Endothelial cell of umbilical vein (primary cell): ENCODE measurements around the gene SLC44A4. TPM values are rescaled to one million over a fixed set of nuclear protein-coding genes. Genes with fewer than 3 reads are reported as not detected.

Experiments
- BruUV-seq: library from RNA; stranded (reverse); fragments of 400-500 nt; replicated peaks from 2 replicates; lab custom pipeline; 2021; lab: Mats Ljungman, UMichigan
- CTCF ChIA-PET: fragments of 300-600, 350-600 bp; sonication (Branson Sonifier 250); formaldehyde crosslinking; loops from one replicate; lab custom pipeline; 2021; ENCODE audit warnings: antibody characterized with exemption, inconsistent platforms; lab: Charles Lee
- POLR2A ChIA-PET: fragments of 300-600, 350-600 bp; sonication (Branson Sonifier 250); formaldehyde crosslinking; loops from one replicate; lab custom pipeline; 2021; ENCODE audit warnings: antibody characterized with exemption, inconsistent platforms; lab: Charles Lee
- DNase-seq: peaks from one replicate; pipeline ENCODE4 v3.0.0-alpha.2; 2011; ENCODE audit warnings: low read depth, low spot score
- FAIRE-seq: peaks from 2 replicates; lab custom pipeline; 2011; peaks lifted over from hg19 to GRCh38; lab: Jason Lieb, UNC
- H2AFZ ChIP-seq: 2 replicates; pipeline ENCODE4 v1.6.0; 2012; ENCODE audit warnings: low read depth, low read length, control low read depth, inconsistent platforms
- H3K27ac ChIP-seq: 2 replicates; pipeline ENCODE4 v1.5.1; 2011; ENCODE audit warnings: low read depth, mild to moderate bottlenecking, control low read depth, low read length, moderate library complexity; ENCODE audit not compliant: insufficient read depth
- H3K27me3 ChIP-seq, 2 experiments: 2 replicates each; pipeline versions ENCODE4 v1.6.0 to v1.6.1; 2011; ENCODE audit warnings: low read length in 2 of 2, mixed read lengths in 1 of 2; ENCODE audit not compliant: control insufficient read depth in 2 of 2, insufficient read depth in 2 of 2
- H3K36me3 ChIP-seq, 2 experiments: 2 replicates in 1 of 2; 3 replicates in 1 of 2; pipeline ENCODE4 v1.5.1; 2011; ENCODE audit warnings: low read length in 2 of 2, mild to moderate bottlenecking in 1 of 2, moderate library complexity in 1 of 2; ENCODE audit not compliant: control insufficient read depth in 2 of 2, insufficient read depth in 2 of 2; ENCODE audit errors: extremely low read depth in 1 of 2
- H3K4me1 ChIP-seq: 3 replicates; pipeline ENCODE4 v1.5.1; 2011; ENCODE audit warnings: mild to moderate bottlenecking, low read length; ENCODE audit not compliant: control insufficient read depth, insufficient read depth; ENCODE audit errors: extremely low read depth
- H3K4me2 ChIP-seq: 2 replicates; pipeline ENCODE4 v1.6.1; 2011; ENCODE audit warnings: low read length, control low read depth, mixed read lengths; ENCODE audit not compliant: insufficient read depth
- H3K4me3 ChIP-seq, 3 experiments: fragments of 200-600 bp in 1 of 3; sonication (generic), shearing (Covaris generic) in 1 of 3; replicated peaks in 1 of 3; 2 replicates each; pipeline ENCODE4 v1.5.1; 2011 to 2016; ENCODE audit warnings: control low read depth in 3 of 3, low read length in 3 of 3, mild to moderate bottlenecking in 2 of 3, inconsistent platforms in 1 of 3, low read depth in 1 of 3, moderate library complexity in 1 of 3; ENCODE audit not compliant: insufficient read depth in 1 of 3
- H3K79me2 ChIP-seq: 2 replicates; pipeline ENCODE4 v1.6.0; 2012; ENCODE audit warnings: low read length, inconsistent platforms; ENCODE audit not compliant: control insufficient read depth, insufficient read depth
- H3K9ac ChIP-seq: replicated peaks from 2 replicates; pipeline ENCODE3; 2011; ENCODE audit warnings: low read length, control low read depth; ENCODE audit not compliant: insufficient read depth; ENCODE audit errors: extremely low read depth
- H3K9me1 ChIP-seq: replicated peaks from 3 replicates; pipeline ENCODE4 v1.6.0; 2011; ENCODE audit warnings: mild to moderate bottlenecking, low read length; ENCODE audit not compliant: control insufficient read depth, insufficient read depth; ENCODE audit errors: extremely low read depth
- H3K9me3 ChIP-seq: replicated peaks from 2 replicates; pipeline ENCODE4 v1.5.1; 2012; ENCODE audit warnings: low read length, inconsistent platforms; ENCODE audit not compliant: control insufficient read depth, insufficient read depth
- H4K20me1 ChIP-seq: replicated peaks from 2 replicates; pipeline ENCODE3; 2011; ENCODE audit warnings: mild to moderate bottlenecking, low read length; ENCODE audit not compliant: control insufficient read depth, insufficient read depth; ENCODE audit errors: extremely low read depth
- EZH2 ChIP-seq: IDR thresholded peaks from 2 replicates; pipeline ENCODE4 v1.6.1; 2012; ENCODE audit warnings: borderline replicate concordance, low read depth, mild to moderate bottlenecking, moderate library complexity, low read length, inconsistent platforms; ENCODE audit not compliant: severe bottlenecking
- FOS ChIP-seq: IDR thresholded peaks from 2 replicates; pipeline ENCODE4 v1.6.1; 2011; ENCODE audit warnings: mild to moderate bottlenecking, low read length, moderate library complexity, borderline replicate concordance; ENCODE audit not compliant: insufficient read depth
- GATA2 ChIP-seq: IDR thresholded peaks from 2 replicates; pipeline ENCODE4 v1.7.0; 2011; ENCODE audit warnings: low read depth, mild to moderate bottlenecking, moderate library complexity, mixed read lengths, low read length; ENCODE audit not compliant: insufficient read length, insufficient read depth
- JUN ChIP-seq: IDR thresholded peaks from 2 replicates; pipeline ENCODE4 v1.6.1; 2011; ENCODE audit warnings: borderline replicate concordance, low read depth; ENCODE audit not compliant: insufficient read length, insufficient read depth
- MYC ChIP-seq: IDR thresholded peaks from one replicate; pipeline ENCODE4 v1.6.1; 2011; ENCODE audit warnings: mild to moderate bottlenecking, low read depth, low read length
- POLR2A ChIP-seq: IDR thresholded peaks from 2 replicates; pipeline ENCODE4 v1.6.1; 2012; ENCODE audit warnings: low read depth, mild to moderate bottlenecking, control low read depth, low read length
- POLR2AphosphoS5 ChIP-seq: IDR thresholded peaks from 2 replicates; pipeline ENCODE4 v1.6.1; 2012; ENCODE audit warnings: low read depth, mild to moderate bottlenecking, control low read depth, low read length, moderate library complexity; ENCODE audit not compliant: insufficient read depth
- dilution Hi-C: fragments of 300-500 bp; cut with MboI; formaldehyde crosslinking; loops from one replicate; pipeline ENCODE4 v1.15.0; 2019; ENCODE audit warnings: low sequenced_read_pairs; ENCODE audit not compliant: extremely low pct_ligation_motif_present
- intact Hi-C: fragments of 100-400 bp; cut with micrococcal nuclease; formaldehyde crosslinking; loops from one replicate; pipeline ENCODE4 v1.10.0; 2022
- polyA plus RNA-seq, 4 experiments: library from polyadenylated mRNA; depleted of rRNA in 3 of 4; stranded (reverse) in 3 of 4; unstranded in 1 of 4; fragments of >200 nt; gene quantifications; 2 replicates each; pipeline versions ENCODE4 v1.2.1 to v1.2.3, GENCODE V29; 2011 to 2012; ENCODE audit warnings: missing spikeins in 1 of 4
- total RNA-seq: library from RNA; stranded (reverse); gene quantifications from 2 replicates; pipeline ENCODE4 v1.2.3, GENCODE V29; 2021
- TF ChIP-seq, protein P1 (sequence below): IDR thresholded peaks from 2 replicates; pipeline ENCODE4 v1.6.1; 2011; ENCODE audit not compliant: insufficient read depth, insufficient read length
- TF ChIP-seq, protein P2 (sequence below), 2 donors: IDR thresholded peaks; 1 replicate in 1 of 2; 2 replicates in 1 of 2; pipeline ENCODE4 v1.5.1; 2011; ENCODE audit warnings: low read length in 2 of 2, mild to moderate bottlenecking in 2 of 2, moderate library complexity in 2 of 2, control low read depth in 1 of 2, inconsistent platforms in 1 of 2, low read depth in 1 of 2; ENCODE audit not compliant: insufficient read depth in 1 of 2; ENCODE audit errors: extremely low read depth in 1 of 2

The SLC44A4 gene
- total and polyA plus RNA-seq, 2 donors (not counting 3 experiments of a cell fraction or from before 2014, with no cell fraction given) = 0.84 to 1.1 TPM

DNA sequence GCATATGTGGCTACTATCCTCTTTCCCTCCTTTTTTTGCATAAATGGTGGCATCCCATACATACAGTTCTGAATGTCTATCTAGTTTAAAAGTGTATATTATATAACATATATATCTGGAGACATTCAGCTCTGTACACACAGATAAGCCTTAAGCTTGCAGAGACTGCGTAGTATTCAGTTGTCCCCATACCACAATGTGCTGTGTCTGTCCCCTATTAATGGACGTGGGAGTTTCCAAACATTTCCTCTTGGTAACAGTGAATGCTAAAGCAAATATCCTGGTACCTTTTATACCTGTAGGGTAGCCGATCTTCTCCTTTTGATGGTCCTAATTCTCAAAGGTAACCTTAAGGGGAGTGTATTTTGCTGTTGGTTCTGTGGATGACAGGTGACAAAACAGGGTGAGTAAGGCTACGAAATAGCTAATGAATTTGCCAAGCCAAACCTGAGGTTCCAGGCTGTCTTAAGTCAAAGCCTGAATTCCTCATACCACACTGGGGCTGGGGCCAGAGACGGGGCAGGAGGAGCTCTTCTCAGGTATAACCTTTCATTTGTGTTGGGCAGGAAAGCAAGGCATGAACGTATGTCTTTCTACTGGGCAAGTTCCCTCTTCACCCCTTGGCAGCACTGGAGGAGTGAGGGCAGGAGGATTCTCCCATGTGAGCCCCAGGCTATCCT, 41.0 kb upstream of the SLC44A4 start:
- FAIRE-seq = no peak
- POLR2A ChIA-PET = no interaction called here

More for the DNA sequence above, 41.0 kb upstream of the SLC44A4 start:
- H3K4me3 ChIP-seq = no peak overlapping the region
- intact Hi-C loops (no loop called here), dilution Hi-C loops (no loop called here)
- no peaks in the 10 kb centered on the region for H3K9me1 ChIP-seq
- no peaks in the 10 kb centered on the region for H3K27me3 ChIP-seq
- no peaks in the 10 kb centered on the region for H3K9me3 ChIP-seq
- no peaks in the 10 kb centered on the region for H4K20me1 ChIP-seq
- no peak for TF ChIP-seq POLR2AphosphoS5
- TF ChIP-seq, protein P1, sequence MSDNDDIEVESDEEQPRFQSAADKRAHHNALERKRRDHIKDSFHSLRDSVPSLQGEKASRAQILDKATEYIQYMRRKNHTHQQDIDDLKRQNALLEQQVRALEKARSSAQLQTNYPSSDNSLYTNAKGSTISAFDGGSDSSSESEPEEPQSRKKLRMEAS = no peak
- TF ChIP-seq POLR2A = no peak
- TF ChIP-seq EZH2 = no peak
- no peak for TF ChIP-seq JUN
- TF ChIP-seq FOS = no peak
- TF ChIP-seq MYC = no peak
- no peak for TF ChIP-seq GATA2
- TF ChIP-seq, protein P2, sequence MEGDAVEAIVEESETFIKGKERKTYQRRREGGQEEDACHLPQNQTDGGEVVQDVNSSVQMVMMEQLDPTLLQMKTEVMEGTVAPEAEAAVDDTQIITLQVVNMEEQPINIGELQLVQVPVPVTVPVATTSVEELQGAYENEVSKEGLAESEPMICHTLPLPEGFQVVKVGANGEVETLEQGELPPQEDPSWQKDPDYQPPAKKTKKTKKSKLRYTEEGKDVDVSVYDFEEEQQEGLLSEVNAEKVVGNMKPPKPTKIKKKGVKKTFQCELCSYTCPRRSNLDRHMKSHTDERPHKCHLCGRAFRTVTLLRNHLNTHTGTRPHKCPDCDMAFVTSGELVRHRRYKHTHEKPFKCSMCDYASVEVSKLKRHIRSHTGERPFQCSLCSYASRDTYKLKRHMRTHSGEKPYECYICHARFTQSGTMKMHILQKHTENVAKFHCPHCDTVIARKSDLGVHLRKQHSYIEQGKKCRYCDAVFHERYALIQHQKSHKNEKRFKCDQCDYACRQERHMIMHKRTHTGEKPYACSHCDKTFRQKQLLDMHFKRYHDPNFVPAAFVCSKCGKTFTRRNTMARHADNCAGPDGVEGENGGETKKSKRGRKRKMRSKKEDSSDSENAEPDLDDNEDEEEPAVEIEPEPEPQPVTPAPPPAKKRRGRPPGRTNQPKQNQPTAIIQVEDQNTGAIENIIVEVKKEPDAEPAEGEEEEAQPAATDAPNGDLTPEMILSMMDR (IDR thresholded peaks at IDR 0.05; ENCODE audit: extremely low read depth in 1 of 2, insufficient read depth in 1 of 2, low read depth in 1 of 2, low read length in 2 of 2) = no peak
- CTCF ChIA-PET = interaction anchor here (1.2 kb wide), 1 partner anchor 32 kb away, joined by 4 read pairs; no protein-coding TSS in a partner anchor
- no peaks in the 10 kb centered on the region for H3K79me2 ChIP-seq
- no peak for DNase-seq
- no TSS peak for BruUV-seq
- no peak overlapping the region for H3K4me2 ChIP-seq
- H3K4me1 ChIP-seq = no peaks in the 10 kb centered on the region
- no peak overlapping the region for H3K27ac ChIP-seq
- H3K36me3 ChIP-seq = no peaks in the 10 kb centered on the region
- no peak overlapping the region for H3K9ac ChIP-seq
- no peak overlapping the region for H2AFZ ChIP-seq
